Astrocyte (in vitro differentiated cells and primary cell): ENCODE measurements around the gene RRP12.

Experiments used
- EZH2 ChIP-seq: IDR thresholded peaks from 2 replicates; pipeline ENCODE4 v1.6.1; 2012; ENCODE audit warnings: mild to moderate bottlenecking, low read length, inconsistent platforms; ENCODE audit not compliant: insufficient read depth
- TF ChIP-seq, protein P1 (sequence below): IDR thresholded peaks from 2 replicates; pipeline ENCODE4 v1.5.1; 2011; ENCODE audit warnings: low read depth, mild to moderate bottlenecking, inconsistent platforms, low read length, moderate library complexity; ENCODE audit not compliant: insufficient read depth

DNA sequence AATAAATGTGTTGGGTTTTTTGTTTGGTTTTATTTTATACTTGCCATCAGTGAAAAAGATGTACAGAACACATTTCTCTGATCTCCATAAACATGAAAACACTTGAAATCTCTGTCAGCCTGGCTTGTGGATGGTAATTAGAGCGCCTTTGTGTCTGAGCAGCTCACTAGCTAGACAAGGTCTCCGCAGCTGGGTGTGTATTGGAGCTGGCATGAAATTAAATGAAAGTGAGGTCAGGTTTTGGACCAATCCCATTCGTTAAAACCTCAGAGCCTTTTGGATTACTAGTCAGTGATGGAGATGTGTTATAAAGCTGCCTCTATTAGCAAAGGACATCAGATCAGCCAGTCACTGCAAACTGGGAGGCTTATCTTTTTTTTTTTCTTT is 79.3 kb downstream of the RRP12 start:
- TF ChIP-seq, protein P1, sequence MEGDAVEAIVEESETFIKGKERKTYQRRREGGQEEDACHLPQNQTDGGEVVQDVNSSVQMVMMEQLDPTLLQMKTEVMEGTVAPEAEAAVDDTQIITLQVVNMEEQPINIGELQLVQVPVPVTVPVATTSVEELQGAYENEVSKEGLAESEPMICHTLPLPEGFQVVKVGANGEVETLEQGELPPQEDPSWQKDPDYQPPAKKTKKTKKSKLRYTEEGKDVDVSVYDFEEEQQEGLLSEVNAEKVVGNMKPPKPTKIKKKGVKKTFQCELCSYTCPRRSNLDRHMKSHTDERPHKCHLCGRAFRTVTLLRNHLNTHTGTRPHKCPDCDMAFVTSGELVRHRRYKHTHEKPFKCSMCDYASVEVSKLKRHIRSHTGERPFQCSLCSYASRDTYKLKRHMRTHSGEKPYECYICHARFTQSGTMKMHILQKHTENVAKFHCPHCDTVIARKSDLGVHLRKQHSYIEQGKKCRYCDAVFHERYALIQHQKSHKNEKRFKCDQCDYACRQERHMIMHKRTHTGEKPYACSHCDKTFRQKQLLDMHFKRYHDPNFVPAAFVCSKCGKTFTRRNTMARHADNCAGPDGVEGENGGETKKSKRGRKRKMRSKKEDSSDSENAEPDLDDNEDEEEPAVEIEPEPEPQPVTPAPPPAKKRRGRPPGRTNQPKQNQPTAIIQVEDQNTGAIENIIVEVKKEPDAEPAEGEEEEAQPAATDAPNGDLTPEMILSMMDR, result no peak
- no peak for TF ChIP-seq EZH2
